ENCODE measurements around the gene ZC3H18.

DNA sequence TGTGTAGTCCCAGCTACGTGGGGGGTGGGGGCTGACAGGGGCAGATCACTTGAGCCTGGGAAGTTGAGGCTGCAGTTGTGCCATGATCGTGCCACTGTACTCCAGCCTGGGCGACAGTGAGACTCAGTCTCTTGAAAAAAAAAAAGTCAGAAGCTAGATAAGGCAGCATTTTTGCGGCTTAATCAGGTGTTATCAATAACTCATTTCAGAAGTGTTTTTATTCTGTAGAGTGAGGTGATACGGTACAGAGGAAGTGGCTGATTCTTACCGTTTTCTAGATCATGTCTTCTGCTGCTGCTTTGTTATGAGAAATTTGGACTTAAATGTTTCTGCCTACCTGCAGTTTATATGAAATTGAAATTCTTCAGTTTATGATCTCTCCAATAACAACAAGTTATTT lies 18.6 kb downstream of the ZC3H18 start:
- TF ChIP-seq, protein P1, sequence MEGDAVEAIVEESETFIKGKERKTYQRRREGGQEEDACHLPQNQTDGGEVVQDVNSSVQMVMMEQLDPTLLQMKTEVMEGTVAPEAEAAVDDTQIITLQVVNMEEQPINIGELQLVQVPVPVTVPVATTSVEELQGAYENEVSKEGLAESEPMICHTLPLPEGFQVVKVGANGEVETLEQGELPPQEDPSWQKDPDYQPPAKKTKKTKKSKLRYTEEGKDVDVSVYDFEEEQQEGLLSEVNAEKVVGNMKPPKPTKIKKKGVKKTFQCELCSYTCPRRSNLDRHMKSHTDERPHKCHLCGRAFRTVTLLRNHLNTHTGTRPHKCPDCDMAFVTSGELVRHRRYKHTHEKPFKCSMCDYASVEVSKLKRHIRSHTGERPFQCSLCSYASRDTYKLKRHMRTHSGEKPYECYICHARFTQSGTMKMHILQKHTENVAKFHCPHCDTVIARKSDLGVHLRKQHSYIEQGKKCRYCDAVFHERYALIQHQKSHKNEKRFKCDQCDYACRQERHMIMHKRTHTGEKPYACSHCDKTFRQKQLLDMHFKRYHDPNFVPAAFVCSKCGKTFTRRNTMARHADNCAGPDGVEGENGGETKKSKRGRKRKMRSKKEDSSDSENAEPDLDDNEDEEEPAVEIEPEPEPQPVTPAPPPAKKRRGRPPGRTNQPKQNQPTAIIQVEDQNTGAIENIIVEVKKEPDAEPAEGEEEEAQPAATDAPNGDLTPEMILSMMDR (IDR thresholded peaks at IDR 0.05) = no peak
- TF ChIP-seq POLR2A (IDR thresholded peaks at IDR 0.05) (no peak), POLR2AphosphoS5 (IDR thresholded peaks at IDR 0.05) (no peak), EP300 (IDR thresholded peaks at IDR 0.05) (no peak)
